C4-2B (cell line): ENCODE measurements around the gene PTPN23.

Experiments used
- H3K27ac ChIP-seq: fragments of 450-650 bp; 2 replicates; pipeline ENCODE4 v1.5.1; 2017
- ZFX ChIP-seq: fragments of 450-650 bp; IDR thresholded peaks from 2 replicates; pipeline ENCODE4 v1.6.1; 2017
- TF ChIP-seq, protein P1 (sequence below): fragments of 450-650 bp; conservative IDR thresholded peaks from 2 replicates; pipeline ENCODE4 v1.5.1; 2017; ENCODE audit warnings: mild to moderate bottlenecking

PTPN23 gene

DNA sequence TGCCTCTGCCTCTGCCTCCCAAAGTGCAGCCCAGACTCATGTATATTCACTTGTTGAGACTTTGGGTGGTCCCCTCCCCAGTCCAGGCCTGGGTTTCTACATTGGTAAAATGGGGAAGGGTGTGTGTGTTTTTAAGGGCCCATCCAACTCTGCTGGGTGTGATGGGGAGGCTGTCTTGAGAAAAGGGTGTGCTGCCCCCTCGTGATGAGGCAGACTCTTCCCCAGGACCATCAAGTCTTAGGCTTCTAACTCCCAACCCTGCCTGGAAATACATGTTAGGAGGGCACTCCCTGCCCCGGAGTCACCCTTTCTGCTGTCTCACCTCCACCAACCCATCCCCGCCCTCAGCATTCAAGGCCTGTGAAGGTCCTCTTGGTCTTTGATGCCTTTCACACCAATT is 4.4 kb upstream of the PTPN23 start:
- no peak for TF ChIP-seq ZFX
- TF ChIP-seq, protein P1, sequence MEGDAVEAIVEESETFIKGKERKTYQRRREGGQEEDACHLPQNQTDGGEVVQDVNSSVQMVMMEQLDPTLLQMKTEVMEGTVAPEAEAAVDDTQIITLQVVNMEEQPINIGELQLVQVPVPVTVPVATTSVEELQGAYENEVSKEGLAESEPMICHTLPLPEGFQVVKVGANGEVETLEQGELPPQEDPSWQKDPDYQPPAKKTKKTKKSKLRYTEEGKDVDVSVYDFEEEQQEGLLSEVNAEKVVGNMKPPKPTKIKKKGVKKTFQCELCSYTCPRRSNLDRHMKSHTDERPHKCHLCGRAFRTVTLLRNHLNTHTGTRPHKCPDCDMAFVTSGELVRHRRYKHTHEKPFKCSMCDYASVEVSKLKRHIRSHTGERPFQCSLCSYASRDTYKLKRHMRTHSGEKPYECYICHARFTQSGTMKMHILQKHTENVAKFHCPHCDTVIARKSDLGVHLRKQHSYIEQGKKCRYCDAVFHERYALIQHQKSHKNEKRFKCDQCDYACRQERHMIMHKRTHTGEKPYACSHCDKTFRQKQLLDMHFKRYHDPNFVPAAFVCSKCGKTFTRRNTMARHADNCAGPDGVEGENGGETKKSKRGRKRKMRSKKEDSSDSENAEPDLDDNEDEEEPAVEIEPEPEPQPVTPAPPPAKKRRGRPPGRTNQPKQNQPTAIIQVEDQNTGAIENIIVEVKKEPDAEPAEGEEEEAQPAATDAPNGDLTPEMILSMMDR = no peak
- H3K27ac ChIP-seq = no peak overlapping the region

GRCh38 chr3:47377186-47377585 is 3.6 kb upstream of the PTPN23 start:
- H3K27ac ChIP-seq = no peak overlapping the region
- TF ChIP-seq, protein P1 = no peak
- TF ChIP-seq ZFX = no peak

- TF ChIP-seq, protein P1 = no peak
- TF ChIP-seq ZFX = no peak
- H3K27ac ChIP-seq = no peak overlapping the region
Measured at GRCh38 chr3:47378869-47379268, 2.0 kb upstream of the PTPN23 start.

DNA sequence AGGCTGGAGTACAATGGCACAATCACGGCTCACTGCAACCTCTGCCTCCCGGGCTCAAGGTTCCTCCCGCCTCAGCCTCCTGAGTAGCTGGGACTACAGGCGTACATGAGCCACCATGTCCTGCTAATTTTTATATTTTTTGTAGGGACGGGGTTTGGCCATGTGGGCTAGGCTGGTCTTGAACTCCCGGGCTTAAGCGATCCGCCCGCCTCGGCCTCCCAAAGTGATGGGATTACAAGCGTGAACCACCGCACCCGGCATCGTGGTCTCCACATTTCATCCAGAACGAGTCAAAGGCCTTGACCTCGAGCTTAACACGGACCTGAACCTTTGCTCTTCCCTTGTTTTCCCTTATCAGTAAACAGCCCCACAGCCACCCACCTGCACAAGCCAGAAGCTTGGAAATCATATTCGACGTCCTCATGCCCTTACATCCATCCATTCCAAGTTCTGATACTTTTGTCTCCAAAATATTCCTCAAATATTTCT is 1.4 kb upstream of the PTPN23 start:
- H3K27ac ChIP-seq = peak overlapping the region; percentile 94
- no peak for TF ChIP-seq ZFX
- TF ChIP-seq, protein P1 = no peak

- peak; percentile 67 for TF ChIP-seq ZFX
- TF ChIP-seq, protein P1 = no peak
Measured at GRCh38 chr3:47380026-47380600, 708 bp upstream of the PTPN23 start.

DNA sequence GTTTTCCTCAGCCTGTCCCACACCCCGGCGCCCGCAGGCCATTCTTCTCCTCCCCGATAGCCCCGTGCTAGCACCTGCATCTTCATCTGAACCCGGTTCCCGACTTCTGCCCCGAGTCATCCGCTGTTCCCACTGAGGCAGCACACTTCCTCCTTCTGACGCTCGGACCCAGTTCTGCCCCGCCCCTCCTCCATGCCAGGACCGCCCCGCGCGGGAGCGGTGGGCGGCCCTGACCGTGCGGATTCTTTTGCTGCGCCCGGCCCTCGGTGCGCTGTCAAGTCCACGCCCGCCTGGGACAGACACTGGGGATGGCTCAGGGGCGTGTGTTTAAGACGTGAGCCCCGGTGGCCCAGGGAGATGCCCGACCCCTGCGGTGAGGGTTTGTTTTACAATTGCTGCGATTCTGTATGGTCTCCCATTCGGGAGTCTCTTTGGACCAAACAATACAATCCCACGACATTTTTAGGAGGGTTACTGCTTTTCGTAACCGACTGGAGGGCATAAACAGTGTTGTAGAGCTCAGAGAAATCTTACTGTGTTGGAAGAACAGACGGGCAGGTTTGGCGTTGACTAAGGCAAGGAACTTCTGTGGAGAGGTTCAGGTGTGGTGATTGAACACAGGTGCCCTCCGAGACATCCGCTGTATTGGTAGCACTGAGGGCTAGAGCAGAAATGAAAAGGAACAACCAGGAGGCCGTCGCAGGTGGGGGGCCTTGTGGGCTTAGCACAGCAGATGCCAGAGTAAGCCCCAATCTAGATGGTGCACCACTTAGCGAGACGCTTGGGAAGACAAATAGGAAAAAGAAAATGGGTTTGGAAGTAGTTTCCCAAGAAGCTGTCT is 716 bp downstream of the PTPN23 start:
- peak overlapping the region; percentile 94 for H3K27ac ChIP-seq

More at GRCh38 chr3:47380026-47380600, 708 bp upstream of the PTPN23 start:
- H3K27ac ChIP-seq = peak overlapping the region; percentile 94

More for the DNA sequence above, 716 bp downstream of the PTPN23 start:
- no peak for TF ChIP-seq ZFX
- TF ChIP-seq, protein P1 = no peak
